WTC11 (cell line): Measurements from ENCODE around the gene SETX. TPM values are rescaled to one million over a fixed set of nuclear protein-coding genes. Genes with fewer than 3 reads are reported as not detected.

Source experiments
- ATAC-seq: fragments of 200-7000 bp; cut with Tn5 transposase; 2 replicates; pipeline ENCODE4 v1.10.0; 2021; ENCODE audit warnings: mild to moderate bottlenecking, moderate library complexity
- CTCF ChIA-PET: fragments of 300-600 bp; sonication (Branson Sonifier 250); formaldehyde crosslinking; loops from one replicate; lab custom pipeline; 2021; ENCODE audit warnings: antibody characterized with exemption; lab: Charles Lee
- POLR2A ChIA-PET: fragments of 350-600 bp; sonication (Branson Sonifier 250); formaldehyde crosslinking; loops from one replicate; lab custom pipeline; 2021; ENCODE audit warnings: antibody characterized with exemption; lab: Charles Lee
- DNase-seq: peaks from one replicate; pipeline ENCODE4 v3.0.0; 2021; ENCODE audit warnings: low spot score
- H3K27ac Mint-ChIP-seq: 2 replicates; pipeline ENCODE4 v1.8.0; 2021; ENCODE audit warnings: mixed read lengths
- H3K27me3 Mint-ChIP-seq: 2 replicates; pipeline ENCODE4 v1.8.0; 2021; ENCODE audit warnings: low read depth, mild to moderate bottlenecking, moderate library complexity, mixed read lengths
- H3K36me3 Mint-ChIP-seq: 2 replicates; pipeline ENCODE4 v1.8.0; 2021; ENCODE audit warnings: mixed read lengths
- H3K4me1 Mint-ChIP-seq: 2 replicates; pipeline ENCODE4 v1.8.0; 2022; ENCODE audit warnings: mixed read lengths
- H3K4me3 Mint-ChIP-seq: 2 replicates; pipeline ENCODE4 v1.8.0; 2021; ENCODE audit warnings: mild to moderate bottlenecking, moderate library complexity, mixed read lengths
- H3K9me3 Mint-ChIP-seq: 2 replicates; pipeline ENCODE4 v1.8.0; 2021; ENCODE audit warnings: mixed read lengths
- CREM ChIP-seq: sonication (generic); formaldehyde crosslinking; IDR thresholded peaks from 2 replicates; pipeline ENCODE4 v1.8.1; 2022; ENCODE audit warnings: mild to moderate bottlenecking, missing genetic modification reagents, moderate library complexity
- FOXP1 ChIP-seq: sonication (generic); formaldehyde crosslinking; IDR thresholded peaks from 2 replicates; pipeline ENCODE4 v1.8.0; 2022; ENCODE audit warnings: missing genetic modification reagents, mild to moderate bottlenecking, moderate library complexity, borderline replicate concordance
- GABPB1 ChIP-seq: sonication (generic); formaldehyde crosslinking; IDR thresholded peaks from 2 replicates; pipeline ENCODE4 v1.8.1; 2023; ENCODE audit warnings: mild to moderate bottlenecking, missing genetic modification reagents
- IRF2 ChIP-seq: sonication (generic); formaldehyde crosslinking; IDR thresholded peaks from 2 replicates; pipeline ENCODE4 v1.8.0; 2022; ENCODE audit warnings: low read depth, missing genetic modification reagents, borderline replicate concordance
- JUN ChIP-seq: sonication (generic); formaldehyde crosslinking; IDR thresholded peaks from 2 replicates; pipeline ENCODE4 v1.8.0; 2023; ENCODE audit warnings: mild to moderate bottlenecking, missing genetic modification reagents
- NFATC4 ChIP-seq: fragments of 250-450 bp; sonication (Bioruptor Pico); IDR thresholded peaks from 2 replicates; pipeline ENCODE4 v1.9.0; 2021; ENCODE audit warnings: mild to moderate bottlenecking
- NR2C2 ChIP-seq: sonication (generic); formaldehyde crosslinking; IDR thresholded peaks from 2 replicates; pipeline ENCODE4 v1.8.0; 2022; ENCODE audit warnings: mild to moderate bottlenecking, missing genetic modification reagents
- NR3C1 ChIP-seq: sonication (generic); formaldehyde crosslinking; conservative IDR thresholded peaks from 2 replicates; pipeline ENCODE4 v1.8.1; 2023; ENCODE audit warnings: low read depth, mild to moderate bottlenecking, missing genetic modification reagents
- OVOL2 ChIP-seq: fragments of 250-450 bp; sonication (Bioruptor Pico); IDR thresholded peaks from 2 replicates; pipeline ENCODE4 v1.9.0; 2021; ENCODE audit warnings: mild to moderate bottlenecking, borderline replicate concordance
- RORB ChIP-seq: fragments of 250-450 bp; sonication (Bioruptor Pico); IDR thresholded peaks from 2 replicates; pipeline ENCODE4 v1.9.0; 2021; ENCODE audit warnings: mild to moderate bottlenecking
- SMAD3 ChIP-seq: sonication (generic); formaldehyde crosslinking; IDR thresholded peaks from 2 replicates; pipeline ENCODE4 v1.8.0; 2022; ENCODE audit warnings: missing genetic modification reagents, mild to moderate bottlenecking, borderline replicate concordance
- SMAD4 ChIP-seq: sonication (generic); formaldehyde crosslinking; IDR thresholded peaks from 2 replicates; pipeline ENCODE4 v1.8.0; 2022; ENCODE audit warnings: mild to moderate bottlenecking, missing genetic modification reagents
- TP53 ChIP-seq: sonication (generic); formaldehyde crosslinking; IDR thresholded peaks from 2 replicates; pipeline ENCODE4 v1.8.1; 2023; ENCODE audit warnings: mild to moderate bottlenecking, missing genetic modification reagents
- ZNF219 ChIP-seq: sonication (generic); formaldehyde crosslinking; IDR thresholded peaks from 2 replicates; pipeline ENCODE4 v1.8.0; 2023; ENCODE audit warnings: missing genetic modification reagents, mild to moderate bottlenecking, borderline replicate concordance
- ZNF263 ChIP-seq: sonication (generic); formaldehyde crosslinking; IDR thresholded peaks from 2 replicates; pipeline ENCODE4 v1.8.1; 2022; ENCODE audit warnings: low read depth, mild to moderate bottlenecking, moderate library complexity, missing genetic modification reagents
- ZNF317 ChIP-seq: sonication (generic); formaldehyde crosslinking; IDR thresholded peaks from 2 replicates; pipeline ENCODE4 v1.8.1; 2023; ENCODE audit warnings: low read depth, mild to moderate bottlenecking, moderate library complexity, missing genetic modification reagents, borderline replicate concordance
- ZNF396 ChIP-seq: fragments of 250-450 bp; sonication (Bioruptor Pico); IDR thresholded peaks from 2 replicates; pipeline ENCODE4 v1.8.0; 2021; ENCODE audit warnings: mild to moderate bottlenecking, moderate library complexity, borderline replicate concordance
- total RNA-seq: library from RNA; stranded (reverse); gene quantifications from 3 replicates; pipeline ENCODE4 v1.2.3, GENCODE V29; 2021
- TF ChIP-seq, protein P1 (sequence below): sonication (generic); formaldehyde crosslinking; IDR thresholded peaks from 2 replicates; pipeline ENCODE4 v1.8.0; 2023; ENCODE audit warnings: missing genetic modification reagents
- TF ChIP-seq, protein P2 (sequence below): sonication (generic); formaldehyde crosslinking; IDR thresholded peaks from 2 replicates; pipeline ENCODE4 v1.8.0; 2022; ENCODE audit warnings: mild to moderate bottlenecking, missing genetic modification reagents
- TF ChIP-seq, protein P3 (sequence below): sonication (generic); formaldehyde crosslinking; IDR thresholded peaks from 2 replicates; pipeline ENCODE4 v1.8.0; 2022; ENCODE audit warnings: mild to moderate bottlenecking, missing genetic modification reagents
- TF ChIP-seq, protein P4 (sequence below): sonication (generic); formaldehyde crosslinking; IDR thresholded peaks from 2 replicates; pipeline ENCODE4 v1.8.1; 2022; ENCODE audit warnings: mild to moderate bottlenecking, missing genetic modification reagents, moderate library complexity, borderline replicate concordance
- TF ChIP-seq, protein P5 (sequence below): sonication (generic); formaldehyde crosslinking; IDR thresholded peaks from 2 replicates; pipeline ENCODE4 v1.8.0; 2022; ENCODE audit warnings: mild to moderate bottlenecking, missing genetic modification reagents
- TF ChIP-seq, protein P6 (sequence below): sonication (generic); formaldehyde crosslinking; IDR thresholded peaks from 2 replicates; pipeline ENCODE4 v1.8.1; 2022; ENCODE audit warnings: mild to moderate bottlenecking, moderate library complexity, missing genetic modification reagents
- TF ChIP-seq, protein P7 (sequence below): sonication (generic); formaldehyde crosslinking; IDR thresholded peaks from 2 replicates; pipeline ENCODE4 v1.8.1; 2023; ENCODE audit warnings: mild to moderate bottlenecking, missing genetic modification reagents, moderate library complexity

Gene SETX
- total RNA-seq, 1 experiment from 2014 or later = 30.1 TPM

DNA sequence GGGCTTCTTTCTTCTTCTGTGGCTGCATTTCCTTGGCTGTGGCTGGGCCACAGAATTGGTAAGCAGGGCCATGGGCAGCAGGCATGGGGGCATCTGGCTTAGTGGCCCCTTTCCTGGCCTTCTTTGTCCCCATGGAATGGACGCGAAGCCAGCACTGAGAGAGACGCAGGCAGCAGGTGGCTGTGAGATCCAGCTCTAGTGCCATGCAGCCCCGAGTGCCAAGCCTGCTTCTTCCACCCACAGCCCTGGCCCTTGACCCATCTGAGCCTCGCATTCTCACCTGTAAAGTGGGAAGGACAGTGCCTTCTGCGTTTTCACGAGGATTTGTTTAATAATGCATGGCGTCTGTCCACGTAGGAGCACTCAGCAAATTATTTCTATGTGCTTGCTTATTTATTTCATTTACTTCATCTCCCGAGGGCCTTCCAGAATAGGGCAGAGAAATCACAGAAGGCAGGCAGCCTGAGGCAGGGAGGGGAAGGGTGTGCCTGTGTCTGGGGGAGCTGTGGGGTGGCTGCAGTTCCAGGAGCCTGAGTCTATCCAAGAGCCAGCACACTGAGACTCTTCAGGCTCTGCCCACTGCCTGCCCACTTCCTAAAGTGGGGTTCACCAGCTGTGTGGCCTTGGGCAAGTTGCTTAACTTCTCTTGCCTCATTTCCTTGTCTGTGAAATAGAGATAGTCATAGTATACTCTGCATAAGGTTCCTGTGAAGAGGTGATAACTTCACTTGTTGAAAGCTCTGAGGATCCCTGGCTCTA is 137.7 kb downstream of the SETX start:
- no peak overlapping the region for H3K4me3 Mint-ChIP-seq
- no peaks in the 10 kb centered on the region for H3K36me3 Mint-ChIP-seq
- TF ChIP-seq IRF2 (no peak), NR3C1 (CRISPR knock-in tag) (no peak), ZNF219 (no peak)
- TF ChIP-seq, all 79 proteins: peak for 0
- Mint-ChIP-seq H3K9me3 (no peaks in the 10 kb centered on the region), H3K27me3 (no peaks in the 10 kb centered on the region), H3K4me1 (peaks cover 7% of the 10 kb centered on the region; the same call in 1 of the 2 replicates), H3K27ac (no peak overlapping the region)
- no peak for DNase-seq
- ATAC-seq = no peak
- ChIA-PET CTCF (interaction anchor here (1.9 to 4.1 kb wide), 2 partner anchors 19 to 47 kb away, joined by 7 to 21 read pairs; no protein-coding TSS in a partner anchor), POLR2A (interaction anchor here (0.6 kb wide), 1 partner anchor 730 kb away, joined by 3 read pairs; no protein-coding TSS in a partner anchor)

DNA sequence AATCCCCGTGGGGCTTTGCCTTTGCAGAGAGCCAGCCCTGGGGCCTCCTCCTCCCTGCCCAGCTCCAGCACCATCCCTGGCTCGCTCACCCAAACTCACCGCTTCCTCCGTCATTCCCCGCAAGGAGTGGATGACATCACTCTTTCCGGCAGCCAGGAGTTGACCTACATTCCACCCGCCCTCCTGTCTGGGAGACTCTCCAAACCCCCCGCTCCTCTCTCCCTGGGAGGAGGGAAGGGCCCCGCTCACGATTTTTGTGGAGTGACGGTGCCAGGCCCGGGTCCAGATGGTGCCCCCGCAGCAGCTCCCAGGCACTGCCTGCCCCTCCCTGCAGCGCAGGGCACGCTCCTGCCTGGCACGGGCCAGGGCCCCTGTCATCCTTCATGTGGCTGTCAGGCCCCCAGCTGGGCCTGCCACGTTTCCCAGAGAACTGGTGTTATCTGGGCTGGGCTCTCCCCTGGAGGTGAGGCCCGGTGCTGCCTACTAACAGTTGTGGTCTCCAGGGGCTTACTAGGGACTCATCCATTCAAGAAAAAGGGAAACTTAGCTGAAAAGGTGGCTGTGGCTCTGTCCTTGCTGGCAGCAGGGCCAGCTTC is 140.7 kb downstream of the SETX start:
- no peaks in the 10 kb centered on the region for H3K36me3 Mint-ChIP-seq
- CTCF ChIA-PET = interaction anchor here (0.5 to 3.9 kb wide), 7 partner anchors 22 to 88 kb away, joined by 3 to 21 read pairs (median 5); no protein-coding TSS in a partner anchor
- POLR2A ChIA-PET = no interaction called here
- H3K27ac Mint-ChIP-seq = no peak overlapping the region
- no peak overlapping the region for H3K4me3 Mint-ChIP-seq
- H3K4me1 Mint-ChIP-seq = peaks cover 4% of the 10 kb centered on the region; the same call in 1 of the 2 replicates
- no peaks in the 10 kb centered on the region for H3K27me3 Mint-ChIP-seq
- ATAC-seq = peak; percentile 91
- no peaks in the 10 kb centered on the region for H3K9me3 Mint-ChIP-seq
- DNase-seq = peak; percentile 64
- TF ChIP-seq GABPB1 (CRISPR knock-in tag) (no peak), OVOL2 (no peak), FOXP1 (CRISPR knock-in tag) (peak; percentile 46; the same call in 1 of the 2 replicates), RORB (CRISPR knock-in tag) (no peak), ZNF263 (CRISPR knock-in tag) (no peak)
- TF ChIP-seq, protein P1, sequence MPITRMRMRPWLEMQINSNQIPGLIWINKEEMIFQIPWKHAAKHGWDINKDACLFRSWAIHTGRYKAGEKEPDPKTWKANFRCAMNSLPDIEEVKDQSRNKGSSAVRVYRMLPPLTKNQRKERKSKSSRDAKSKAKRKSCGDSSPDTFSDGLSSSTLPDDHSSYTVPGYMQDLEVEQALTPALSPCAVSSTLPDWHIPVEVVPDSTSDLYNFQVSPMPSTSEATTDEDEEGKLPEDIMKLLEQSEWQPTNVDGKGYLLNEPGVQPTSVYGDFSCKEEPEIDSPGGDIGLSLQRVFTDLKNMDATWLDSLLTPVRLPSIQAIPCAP (CRISPR knock-in tag) = no peak
- TF ChIP-seq, protein P2, sequence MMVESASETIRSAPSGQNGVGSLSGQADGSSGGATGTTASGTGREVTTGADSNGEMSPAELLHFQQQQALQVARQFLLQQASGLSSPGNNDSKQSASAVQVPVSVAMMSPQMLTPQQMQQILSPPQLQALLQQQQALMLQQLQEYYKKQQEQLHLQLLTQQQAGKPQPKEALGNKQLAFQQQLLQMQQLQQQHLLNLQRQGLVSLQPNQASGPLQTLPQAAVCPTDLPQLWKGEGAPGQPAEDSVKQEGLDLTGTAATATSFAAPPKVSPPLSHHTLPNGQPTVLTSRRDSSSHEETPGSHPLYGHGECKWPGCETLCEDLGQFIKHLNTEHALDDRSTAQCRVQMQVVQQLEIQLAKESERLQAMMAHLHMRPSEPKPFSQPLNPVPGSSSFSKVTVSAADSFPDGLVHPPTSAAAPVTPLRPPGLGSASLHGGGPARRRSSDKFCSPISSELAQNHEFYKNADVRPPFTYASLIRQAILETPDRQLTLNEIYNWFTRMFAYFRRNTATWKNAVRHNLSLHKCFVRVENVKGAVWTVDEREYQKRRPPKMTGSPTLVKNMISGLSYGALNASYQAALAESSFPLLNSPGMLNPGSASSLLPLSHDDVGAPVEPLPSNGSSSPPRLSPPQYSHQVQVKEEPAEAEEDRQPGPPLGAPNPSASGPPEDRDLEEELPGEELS (CRISPR knock-in tag) = no peak
- TF ChIP-seq, all 79 proteins: peak for 1

DNA sequence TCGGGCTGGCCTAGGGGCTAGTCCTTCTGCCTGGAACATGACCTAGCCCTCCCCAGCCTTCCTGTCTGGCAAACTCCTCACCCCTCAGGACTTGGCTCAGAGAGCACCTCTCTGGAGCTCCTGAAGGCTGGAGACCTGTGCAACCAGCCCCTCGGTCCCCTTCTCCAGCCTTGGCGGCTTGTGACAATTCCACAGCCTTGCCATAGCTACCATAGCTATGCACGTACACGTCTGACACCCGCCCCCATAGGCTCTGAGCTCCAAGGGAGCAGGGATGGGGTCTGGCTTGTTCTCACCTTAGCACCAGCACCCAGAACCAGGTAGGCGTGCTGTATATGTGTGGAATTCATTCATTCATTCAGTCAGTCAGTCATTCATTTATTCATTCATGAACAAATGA is 143.2 kb downstream of the SETX start:
- Mint-ChIP-seq H3K4me1 (peaks cover 13% of the 10 kb centered on the region), H3K27ac (no peak overlapping the region), H3K9me3 (no peaks in the 10 kb centered on the region), H3K27me3 (no peaks in the 10 kb centered on the region), H3K4me3 (no peak overlapping the region), H3K36me3 (no peaks in the 10 kb centered on the region)
- DNase-seq (no peak), ATAC-seq (no peak)
- POLR2A ChIA-PET = no interaction called here
- CTCF ChIA-PET = interaction anchor here (0.6 to 3.9 kb wide), 3 partner anchors 25 to 106 kb away, joined by 3 to 21 read pairs (median 3); no protein-coding TSS in a partner anchor
- TF ChIP-seq SMAD4 = no peak
- TF ChIP-seq JUN = no peak
- TF ChIP-seq, protein P3, sequence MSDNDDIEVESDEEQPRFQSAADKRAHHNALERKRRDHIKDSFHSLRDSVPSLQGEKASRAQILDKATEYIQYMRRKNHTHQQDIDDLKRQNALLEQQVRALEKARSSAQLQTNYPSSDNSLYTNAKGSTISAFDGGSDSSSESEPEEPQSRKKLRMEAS (CRISPR knock-in tag) = no peak
- TF ChIP-seq, protein P4, sequence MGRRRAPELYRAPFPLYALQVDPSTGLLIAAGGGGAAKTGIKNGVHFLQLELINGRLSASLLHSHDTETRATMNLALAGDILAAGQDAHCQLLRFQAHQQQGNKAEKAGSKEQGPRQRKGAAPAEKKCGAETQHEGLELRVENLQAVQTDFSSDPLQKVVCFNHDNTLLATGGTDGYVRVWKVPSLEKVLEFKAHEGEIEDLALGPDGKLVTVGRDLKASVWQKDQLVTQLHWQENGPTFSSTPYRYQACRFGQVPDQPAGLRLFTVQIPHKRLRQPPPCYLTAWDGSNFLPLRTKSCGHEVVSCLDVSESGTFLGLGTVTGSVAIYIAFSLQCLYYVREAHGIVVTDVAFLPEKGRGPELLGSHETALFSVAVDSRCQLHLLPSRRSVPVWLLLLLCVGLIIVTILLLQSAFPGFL (CRISPR knock-in tag) = no peak
- TF ChIP-seq ZNF396 (CRISPR knock-in tag) = no peak
- no peak for TF ChIP-seq NFATC4 (CRISPR knock-in tag)
- TF ChIP-seq, protein P5, sequence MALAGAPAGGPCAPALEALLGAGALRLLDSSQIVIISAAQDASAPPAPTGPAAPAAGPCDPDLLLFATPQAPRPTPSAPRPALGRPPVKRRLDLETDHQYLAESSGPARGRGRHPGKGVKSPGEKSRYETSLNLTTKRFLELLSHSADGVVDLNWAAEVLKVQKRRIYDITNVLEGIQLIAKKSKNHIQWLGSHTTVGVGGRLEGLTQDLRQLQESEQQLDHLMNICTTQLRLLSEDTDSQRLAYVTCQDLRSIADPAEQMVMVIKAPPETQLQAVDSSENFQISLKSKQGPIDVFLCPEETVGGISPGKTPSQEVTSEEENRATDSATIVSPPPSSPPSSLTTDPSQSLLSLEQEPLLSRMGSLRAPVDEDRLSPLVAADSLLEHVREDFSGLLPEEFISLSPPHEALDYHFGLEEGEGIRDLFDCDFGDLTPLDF (CRISPR knock-in tag) = no peak
- no peak for TF ChIP-seq NR2C2 (CRISPR knock-in tag)
- no peak for TF ChIP-seq CREM
- no peak for TF ChIP-seq IRF2
- TF ChIP-seq, protein P6, sequence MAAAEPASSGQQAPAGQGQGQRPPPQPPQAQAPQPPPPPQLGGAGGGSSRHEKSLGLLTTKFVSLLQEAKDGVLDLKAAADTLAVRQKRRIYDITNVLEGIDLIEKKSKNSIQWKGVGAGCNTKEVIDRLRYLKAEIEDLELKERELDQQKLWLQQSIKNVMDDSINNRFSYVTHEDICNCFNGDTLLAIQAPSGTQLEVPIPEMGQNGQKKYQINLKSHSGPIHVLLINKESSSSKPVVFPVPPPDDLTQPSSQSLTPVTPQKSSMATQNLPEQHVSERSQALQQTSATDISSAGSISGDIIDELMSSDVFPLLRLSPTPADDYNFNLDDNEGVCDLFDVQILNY (CRISPR knock-in tag) = no peak
- TF ChIP-seq SMAD3 (CRISPR knock-in tag) = no peak
- TF ChIP-seq TP53 (CRISPR knock-in tag) = no peak
- no peak for TF ChIP-seq ZNF317 (CRISPR knock-in tag)
- TF ChIP-seq, protein P7, sequence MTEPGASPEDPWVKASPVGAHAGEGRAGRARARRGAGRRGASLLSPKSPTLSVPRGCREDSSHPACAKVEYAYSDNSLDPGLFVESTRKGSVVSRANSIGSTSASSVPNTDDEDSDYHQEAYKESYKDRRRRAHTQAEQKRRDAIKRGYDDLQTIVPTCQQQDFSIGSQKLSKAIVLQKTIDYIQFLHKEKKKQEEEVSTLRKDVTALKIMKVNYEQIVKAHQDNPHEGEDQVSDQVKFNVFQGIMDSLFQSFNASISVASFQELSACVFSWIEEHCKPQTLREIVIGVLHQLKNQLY = no peak
